ENCODE measurements around the gene MTMR1.

The MTMR1 gene

GRCh38 chrX:150761176-150761818 lies 68.1 kb downstream of the MTMR1 start:
- H3K4me3 ChIP-seq (ENCODE audit: low read depth, low read length) = no peak overlapping the region
- no peak for TF ChIP-seq CTCF (conservative IDR thresholded peaks at IDR 0.05; ENCODE audit: low read depth, low read length)

GRCh38 chrX:150761819-150762216 lies 68.6 kb downstream of the MTMR1 start:
- no peak for DNase-seq (ENCODE audit: low read depth)
- no peak overlapping the region for H3K4me3 ChIP-seq (ENCODE audit: low read depth, low read length)
- TF ChIP-seq CTCF (conservative IDR thresholded peaks at IDR 0.05; ENCODE audit: low read depth, low read length) = no peak

More at GRCh38 chrX:150761176-150761818, 68.1 kb downstream of the MTMR1 start:
- DNase-seq (ENCODE audit: low read depth) = no peak

- H3K4me3 ChIP-seq (ENCODE audit: low read depth, low read length) = no peak overlapping the region
- peak; percentile 9 for DNase-seq (ENCODE audit: low read depth)
- no peak for TF ChIP-seq CTCF (conservative IDR thresholded peaks at IDR 0.05; ENCODE audit: low read depth, low read length)
These were observed 69.3 kb downstream of the MTMR1 start for GRCh38 chrX:150762258-150763165.

GRCh38 chrX:150763303-150763797 lies 70.2 kb downstream of the MTMR1 start:
- no peak for DNase-seq (ENCODE audit: low read depth)
- H3K4me3 ChIP-seq (ENCODE audit: low read depth, low read length) = no peak overlapping the region
- TF ChIP-seq CTCF (conservative IDR thresholded peaks at IDR 0.05; ENCODE audit: low read depth, low read length) = no peak

GRCh38 chrX:150763810-150764209 lies 70.6 kb downstream of the MTMR1 start:
- TF ChIP-seq CTCF (conservative IDR thresholded peaks at IDR 0.05; ENCODE audit: low read depth, low read length) = no peak
- H3K4me3 ChIP-seq (ENCODE audit: low read depth, low read length) = no peak overlapping the region
- peak; percentile 49 for DNase-seq (ENCODE audit: low read depth)

GRCh38 chrX:150765237-150765636 lies 72.0 kb downstream of the MTMR1 start:
- no peak for DNase-seq (ENCODE audit: low read depth)
- no peak overlapping the region for H3K4me3 ChIP-seq (ENCODE audit: low read depth, low read length)
- no peak for TF ChIP-seq CTCF (conservative IDR thresholded peaks at IDR 0.05; ENCODE audit: low read depth, low read length)
